ENCODE results near the gene LHFPL4.

DNA sequence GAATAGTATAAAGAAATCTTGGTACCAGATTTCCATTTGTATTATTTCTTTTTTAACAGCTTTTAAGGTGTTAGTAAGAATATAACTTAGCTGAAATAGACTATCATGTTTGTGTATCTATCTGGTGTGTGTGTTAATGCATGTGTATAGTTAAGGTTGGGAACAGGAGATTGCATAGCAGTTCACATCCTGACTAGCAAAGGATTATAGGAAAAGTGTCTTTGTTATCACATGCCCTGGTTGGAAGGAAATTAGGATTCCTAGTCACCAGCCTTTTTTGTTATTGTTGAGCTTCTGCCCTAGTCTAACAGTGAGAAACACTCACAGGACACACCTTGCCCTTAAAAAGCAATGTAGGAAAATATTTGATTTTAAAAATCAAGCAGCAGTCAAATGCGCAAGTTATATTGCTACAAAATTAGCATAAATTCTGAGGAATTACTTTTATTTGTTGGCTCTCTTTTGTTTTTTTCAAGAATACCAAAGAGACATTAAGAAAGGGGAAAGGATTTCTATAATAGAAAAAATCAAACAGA is 98.0 kb downstream of the LHFPL4 start:
- TF ChIP-seq POLR2AphosphoS5 (IDR thresholded peaks at IDR 0.05; ENCODE audit: low read depth, low read length) (no peak), SIN3A (IDR thresholded peaks at IDR 0.05; ENCODE audit: borderline replicate concordance, insufficient read depth, low read length) (no peak), REST (IDR thresholded peaks at IDR 0.05; ENCODE audit: insufficient read depth in 1 of 2, low read depth in 2 of 2, low read length in 2 of 2) (no peak), TAF1 (IDR thresholded peaks at IDR 0.05; ENCODE audit: borderline replicate concordance, insufficient read depth, low read length) (no peak)
